Small intestine (tissue), 7 donors: ENCODE data around the gene TRIO. TPM values are rescaled to one million over a fixed set of nuclear protein-coding genes. Genes with fewer than 3 reads are reported as not detected.

Experiments used
- DNase-seq, 2 donors: peaks; one replicate each; pipeline versions ENCODE4 v3.0.0 to v3.0.0-alpha.2; 2013
- FAIRE-seq: peaks from 2 replicates; lab custom pipeline; 2012; peaks lifted over from hg19 to GRCh38; lab: Jason Lieb, UNC
- H3K27ac ChIP-seq, 3 donors: one replicate each; pipeline ENCODE4 v1.5.1; 2013; ENCODE audit warnings: low read length in 2 of 3, mild to moderate bottlenecking in 2 of 3, control low read depth in 1 of 3, inconsistent platforms in 1 of 3, low read depth in 1 of 3, moderate library complexity in 1 of 3
- H3K27me3 ChIP-seq, 3 donors: one replicate each; pipeline ENCODE4 v1.6.1; 2013; ENCODE audit warnings: low read length in 3 of 3, inconsistent platforms in 1 of 3; ENCODE audit not compliant: control insufficient read depth in 3 of 3, insufficient read depth in 3 of 3
- H3K36me3 ChIP-seq, 3 donors: one replicate each; pipeline ENCODE4 v1.6.1; 2013; ENCODE audit warnings: low read length in 3 of 3, inconsistent platforms in 1 of 3, low read depth in 1 of 3, mild to moderate bottlenecking in 1 of 3, moderate library complexity in 1 of 3; ENCODE audit not compliant: control insufficient read depth in 3 of 3, insufficient read depth in 2 of 3
- H3K4me1 ChIP-seq, 3 donors: one replicate each; pipeline ENCODE4 v1.6.1; 2013; ENCODE audit warnings: low read length in 2 of 3, inconsistent platforms in 1 of 3, low read depth in 1 of 3, mild to moderate bottlenecking in 1 of 3, moderate library complexity in 1 of 3; ENCODE audit not compliant: control insufficient read depth in 3 of 3, insufficient read depth in 2 of 3
- H3K4me3 ChIP-seq, 3 donors: one replicate each; pipeline ENCODE4 v1.5.1; 2013; ENCODE audit warnings: low read length in 3 of 3, control low read depth in 1 of 3, inconsistent platforms in 1 of 3, low read depth in 1 of 3, mild to moderate bottlenecking in 1 of 3, moderate library complexity in 1 of 3
- H3K9me3 ChIP-seq, 2 donors: one replicate each; pipeline ENCODE4 v1.6.1; 2013; ENCODE audit warnings: low read depth in 1 of 2, low read length in 1 of 2; ENCODE audit not compliant: control insufficient read depth in 2 of 2, insufficient read depth in 1 of 2
- WGBS, 3 donors: extraction: QIAGEN DNeasy Blood & Tissue Kit; methylation state at CpG; one replicate each; pipeline ENCODE4 v1.1.7; 2013; 5-methylcytosine and 5-hydroxymethylcytosine counted together
- polyA plus RNA-seq, 4 donors: library from polyadenylated mRNA; stranded (reverse) in 3 of 4; unstranded in 1 of 4; fragments of 200-250 nt in 3 of 4; fragments of 120-200 nt in 1 of 4; gene quantifications; one replicate each; pipeline versions ENCODE4 v1.2.1 to v1.2.3, GENCODE V29; 2013
- donor health status: healthy with polysubstance abuse.
- donor health status: control.
- donor health status: control.
- donor health status: Bipolar disorder and iron deficiency.
- donor health status: healthy.

The TRIO gene
- polyA plus RNA-seq, 4 donors: 13.2 to 50.8 (median 23.3) TPM

DNA sequence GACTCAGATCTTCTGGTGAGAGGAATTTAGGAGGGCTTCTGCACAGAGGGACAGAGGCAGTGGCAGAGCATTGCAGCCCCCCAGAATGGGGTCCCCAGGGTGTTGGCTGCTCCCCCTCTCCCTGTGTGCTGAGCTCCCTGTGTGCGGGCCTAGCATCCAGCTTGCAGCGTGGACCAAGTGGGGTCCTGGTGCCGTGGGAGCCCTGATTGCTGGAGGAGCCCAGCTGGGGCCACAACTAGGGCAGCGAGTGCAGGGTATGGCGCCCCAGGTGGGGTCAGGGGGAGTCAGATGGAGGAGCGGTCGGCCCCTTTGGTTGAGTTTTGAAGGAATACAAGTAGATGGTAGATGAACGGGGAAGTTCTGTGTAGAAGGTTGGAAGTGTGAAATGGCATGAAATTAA is 66.7 kb downstream of the TRIO start:
- H3K27me3 ChIP-seq: no peaks in the 10 kb centered on the region
- peak overlapping the region in 1 of 3 donors; percentile 70 for H3K27ac ChIP-seq
- WGBS, 3 donors: 91 to 95% (median 95%) methylated on average over 8 of the region's 8 CpGs
- no peak overlapping the region for H3K4me3 ChIP-seq
- DNase-seq: no peak
- FAIRE-seq: no peak
- H3K36me3 ChIP-seq: no peaks in the 10 kb centered on the region
- H3K9me3 ChIP-seq: no peaks in the 10 kb centered on the region
- H3K4me1 ChIP-seq: peaks cover 0 to 58% (median 30%) of the 10 kb centered on the region in 3 donors

GRCh38 chr5:14210729-14211128 is 67.6 kb downstream of the TRIO start:
- Histone ChIP-seq H3K36me3 (no peaks in the 10 kb centered on the region), H3K4me3 (no peak overlapping the region), H3K27me3 (no peaks in the 10 kb centered on the region), H3K27ac (peak overlapping the region in 1 of 3 donors; percentile 55), H3K4me1 (peaks cover 0 to 54% (median 29%) of the 10 kb centered on the region in 3 donors), H3K9me3 (no peaks in the 10 kb centered on the region)
- FAIRE-seq (no peak), DNase-seq (no peak)
- 52 to 59% (median 57%) methylated on average over 4 of the region's 4 CpGs for WGBS, 3 donors

- no peak overlapping the region for H3K4me3 ChIP-seq
- no peaks in the 10 kb centered on the region for H3K9me3 ChIP-seq
- peak overlapping the region in 2 of 3 donors; percentile 76 to 89 for H3K27ac ChIP-seq
- H3K4me1 ChIP-seq: peaks cover 0 to 50% (median 30%) of the 10 kb centered on the region in 3 donors
- 37 to 55% (median 37%) methylated on average over 5 of the region's 5 CpGs for WGBS, 3 donors
- no peak for DNase-seq
- no peaks in the 10 kb centered on the region for H3K27me3 ChIP-seq
- no peak for FAIRE-seq
- no peaks in the 10 kb centered on the region for H3K36me3 ChIP-seq
Observed at GRCh38 chr5:14211818-14212803, 69.0 kb downstream of the TRIO start.

DNA sequence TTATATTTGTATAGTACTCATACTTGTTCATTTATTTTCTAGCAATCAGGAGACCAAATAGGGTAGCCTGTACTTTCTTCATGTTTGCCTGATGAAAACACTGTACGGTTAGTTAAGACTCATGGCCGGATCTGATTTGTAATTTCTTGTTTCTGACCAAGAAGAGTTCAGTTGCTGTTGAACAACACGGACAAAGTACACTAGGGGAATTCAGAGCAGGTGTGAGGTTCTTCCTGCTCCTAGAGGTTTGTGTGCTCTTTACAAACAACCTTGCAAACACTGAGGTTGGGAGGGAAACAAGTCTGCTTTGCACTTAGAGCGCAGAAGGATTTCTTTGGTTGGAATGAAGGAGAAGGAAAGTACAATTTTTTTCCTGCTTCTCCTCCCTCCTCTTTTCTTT is 69.7 kb downstream of the TRIO start:
- H3K27ac ChIP-seq: peak overlapping the region; percentile 39 to 89 (median 76)
- 6 to 37% (median 12%) methylated on average over 4 of the region's 4 CpGs for WGBS, 3 donors
- H3K4me3 ChIP-seq: no peak overlapping the region
- peak; percentile 61 to 69 for DNase-seq
- no peaks in the 10 kb centered on the region for H3K9me3 ChIP-seq
- H3K4me1 ChIP-seq: peaks cover 0 to 52% (median 33%) of the 10 kb centered on the region in 3 donors
- no peaks in the 10 kb centered on the region for H3K36me3 ChIP-seq
- no peak for FAIRE-seq
- H3K27me3 ChIP-seq: no peaks in the 10 kb centered on the region

GRCh38 chr5:14213253-14213652 is 70.1 kb downstream of the TRIO start:
- WGBS, 3 donors: 17 to 54% (median 41%) methylated on average over 1 of the region's 1 CpG
- peak overlapping the region in 2 of 3 donors; percentile 30 to 76 for H3K27ac ChIP-seq
- no peaks in the 10 kb centered on the region for H3K27me3 ChIP-seq
- no peaks in the 10 kb centered on the region for H3K36me3 ChIP-seq
- no peak for DNase-seq
- no peak for FAIRE-seq
- H3K4me1 ChIP-seq: peaks cover 0 to 51% (median 33%) of the 10 kb centered on the region in 3 donors
- no peak overlapping the region for H3K4me3 ChIP-seq
- no peaks in the 10 kb centered on the region for H3K9me3 ChIP-seq

GRCh38 chr5:14213813-14214585 is 70.9 kb downstream of the TRIO start:
- 22 to 52% (median 36%) methylated on average over 6 of the region's 6 CpGs for WGBS, 3 donors

GRCh38 chr5:14215901-14216300 is 72.8 kb downstream of the TRIO start:
- no peak for DNase-seq
- no peak for FAIRE-seq
- no peak overlapping the region for H3K27ac ChIP-seq
- no peaks in the 10 kb centered on the region for H3K27me3 ChIP-seq
- H3K4me1 ChIP-seq: peaks cover 4 to 59% (median 33%) of the 10 kb centered on the region in 3 donors
- 76 to 84% (median 84%) methylated on average over 6 of the region's 6 CpGs for WGBS, 3 donors
- H3K9me3 ChIP-seq: no peaks in the 10 kb centered on the region
- H3K4me3 ChIP-seq: no peak overlapping the region
- H3K36me3 ChIP-seq: no peaks in the 10 kb centered on the region

More at GRCh38 chr5:14213813-14214585, 70.9 kb downstream of the TRIO start:
- DNase-seq (peak in 1 of 2 donors; percentile 68), FAIRE-seq (no peak)
- no peak overlapping the region for H3K4me3 ChIP-seq
- H3K36me3 ChIP-seq: no peaks in the 10 kb centered on the region
- H3K27me3 ChIP-seq: no peaks in the 10 kb centered on the region
- H3K4me1 ChIP-seq: peaks cover 0 to 53% (median 39%) of the 10 kb centered on the region in 3 donors
- H3K27ac ChIP-seq: peak overlapping the region in 2 of 3 donors; percentile 76 to 80
- H3K9me3 ChIP-seq: no peaks in the 10 kb centered on the region

DNA sequence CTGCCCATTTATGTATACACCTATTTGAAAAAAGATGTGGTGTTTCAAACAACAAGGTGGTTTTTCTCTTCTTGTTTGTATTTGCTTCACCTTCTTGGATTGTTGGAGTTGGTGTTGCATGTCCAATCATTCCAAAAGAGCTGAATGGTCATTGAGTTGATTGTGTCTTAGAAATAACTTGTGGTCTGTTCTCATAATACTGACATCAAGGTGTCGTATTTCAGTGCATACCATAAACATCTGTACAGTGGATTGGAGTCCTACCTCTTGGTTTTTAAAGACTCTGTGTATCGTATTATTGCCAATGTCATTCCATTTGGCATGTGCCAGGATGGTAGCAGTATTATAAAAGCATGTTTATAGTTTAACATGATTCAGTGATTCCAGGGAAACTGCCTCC is 73.2 kb downstream of the TRIO start:
- H3K27me3 ChIP-seq: no peaks in the 10 kb centered on the region
- no peak overlapping the region for H3K4me3 ChIP-seq
- DNase-seq (no peak), FAIRE-seq (no peak)
- H3K27ac ChIP-seq: no peak overlapping the region
- 86 to 94% (median 92%) methylated on average over 2 of the region's 2 CpGs for WGBS, 3 donors
- no peaks in the 10 kb centered on the region for H3K9me3 ChIP-seq
- peaks cover 4 to 61% (median 33%) of the 10 kb centered on the region in 3 donors for H3K4me1 ChIP-seq
- no peaks in the 10 kb centered on the region for H3K36me3 ChIP-seq
